GM20431 (cell line): ENCODE data around the gene POU2F2.
"Not testable (repeated sequence)": the region's sequence is repeated elsewhere in the genome, so short reads cannot be mapped to it uniquely, and the experiment has no call there.

ENCODE experiments used
- in situ Hi-C: fragments of 300-500 bp; cut with MseI, MboI; formaldehyde crosslinking; loops from one replicate; pipeline ENCODE4 v1.15.0; 2020; ENCODE audit warnings: low sequenced_read_pairs; ENCODE audit not compliant: unreplicated experiment

The POU2F2 gene

GRCh38 chr19:42068361-42068755, 63.9 kb downstream of the POU2F2 start:
- in situ Hi-C loops, result no loop called here

- in situ Hi-C loops, result no loop called here
Observed at GRCh38 chr19:42067315-42067888, 64.8 kb downstream of the POU2F2 start.

- in situ Hi-C loops, result no loop called here
Observed at GRCh38 chr19:42066075-42066754, 66.0 kb downstream of the POU2F2 start.

- in situ Hi-C loops, result no loop called here
Observed at GRCh38 chr19:42065511-42065910, 66.7 kb downstream of the POU2F2 start.

GRCh38 chr19:42065051-42065450, 67.2 kb downstream of the POU2F2 start:
- in situ Hi-C loops, result no loop called here

GRCh38 chr19:42064432-42064831, 67.8 kb downstream of the POU2F2 start:
- in situ Hi-C loops, result no loop called here

DNA sequence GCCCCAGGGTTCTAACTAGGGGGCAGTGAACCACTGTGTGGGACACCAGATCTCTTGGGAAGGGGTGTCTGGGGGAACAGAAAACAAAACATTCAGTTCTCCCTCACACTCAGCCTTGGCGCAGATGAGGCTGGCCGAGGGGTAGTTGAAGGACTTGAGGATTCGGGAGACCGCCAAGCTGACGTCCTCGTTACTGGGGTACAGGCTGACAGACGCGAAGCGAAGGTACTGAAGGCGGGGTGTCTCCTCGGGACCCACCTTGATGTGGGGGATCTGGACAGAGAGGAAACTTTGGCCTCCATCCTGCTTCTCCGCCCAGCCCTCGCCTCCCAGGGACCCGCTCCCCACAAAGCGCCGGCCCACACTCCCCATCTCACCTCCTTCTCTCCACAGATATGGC, 69.9 kb downstream of the POU2F2 start:
- in situ Hi-C loops, result no loop called here

- in situ Hi-C loops, result no loop called here
Observed at GRCh38 chr19:42060117-42060516, 72.1 kb downstream of the POU2F2 start.

- in situ Hi-C loops, result no loop called here
Observed at GRCh38 chr19:42059196-42059595, 73.0 kb downstream of the POU2F2 start.

- in situ Hi-C loops, result no loop called here
Observed at GRCh38 chr19:42057846-42058245, 74.4 kb downstream of the POU2F2 start.

DNA sequence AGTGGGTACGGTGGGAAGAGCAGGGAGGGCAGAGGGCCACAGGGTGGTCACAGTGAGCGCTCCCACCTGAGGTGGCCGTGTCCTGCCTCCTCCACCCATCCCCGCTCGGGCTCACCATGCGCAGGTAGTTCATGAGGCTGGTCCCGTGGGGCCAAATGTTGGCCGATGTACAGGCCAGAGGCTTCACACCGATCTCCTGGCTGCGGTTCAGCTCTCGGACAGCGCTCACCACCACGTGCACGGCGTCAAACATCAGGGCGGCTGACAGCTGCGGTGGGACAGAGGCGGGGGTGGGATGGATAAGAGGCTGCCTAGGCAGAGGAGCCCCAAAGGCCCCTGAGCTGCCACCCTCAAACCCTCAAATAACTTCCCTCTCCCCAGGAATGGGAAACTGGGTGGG, 78.0 kb downstream of the POU2F2 start:
- in situ Hi-C loops, result no loop called here

- in situ Hi-C loops, result no loop called here
Observed at GRCh38 chr19:42053037-42053935, 79.0 kb downstream of the POU2F2 start.

DNA sequence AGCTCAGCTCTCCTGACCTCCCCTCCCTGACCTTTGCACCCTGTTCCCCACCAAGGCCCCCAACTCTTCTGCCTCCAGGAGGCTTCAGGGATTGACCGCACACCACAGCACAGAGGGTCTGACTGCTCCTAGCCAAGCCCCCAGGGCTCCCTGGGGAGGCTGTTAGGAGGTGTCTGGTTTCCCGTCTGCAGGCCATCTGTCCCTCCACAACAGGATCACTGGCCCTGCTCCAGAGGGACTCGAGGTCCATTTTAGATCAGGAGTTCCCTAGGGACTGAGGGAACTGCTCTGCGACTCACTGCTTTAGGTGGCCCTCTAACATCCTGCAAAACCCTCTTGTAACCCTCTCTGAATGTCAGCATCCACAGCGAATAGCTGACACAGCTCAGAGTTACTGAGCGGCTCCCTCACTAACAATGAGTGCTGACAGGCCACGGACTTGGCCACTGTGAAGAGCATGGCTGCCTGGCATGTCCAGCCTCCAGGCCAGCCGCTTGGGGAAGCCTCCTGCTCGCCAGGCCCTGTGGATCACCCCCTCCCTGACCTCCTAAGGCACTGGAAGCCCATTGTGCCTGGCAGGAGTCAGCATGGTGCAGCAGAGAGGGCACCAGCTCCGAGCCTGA, 79.9 kb downstream of the POU2F2 start:
- in situ Hi-C loops, result no loop called here

DNA sequence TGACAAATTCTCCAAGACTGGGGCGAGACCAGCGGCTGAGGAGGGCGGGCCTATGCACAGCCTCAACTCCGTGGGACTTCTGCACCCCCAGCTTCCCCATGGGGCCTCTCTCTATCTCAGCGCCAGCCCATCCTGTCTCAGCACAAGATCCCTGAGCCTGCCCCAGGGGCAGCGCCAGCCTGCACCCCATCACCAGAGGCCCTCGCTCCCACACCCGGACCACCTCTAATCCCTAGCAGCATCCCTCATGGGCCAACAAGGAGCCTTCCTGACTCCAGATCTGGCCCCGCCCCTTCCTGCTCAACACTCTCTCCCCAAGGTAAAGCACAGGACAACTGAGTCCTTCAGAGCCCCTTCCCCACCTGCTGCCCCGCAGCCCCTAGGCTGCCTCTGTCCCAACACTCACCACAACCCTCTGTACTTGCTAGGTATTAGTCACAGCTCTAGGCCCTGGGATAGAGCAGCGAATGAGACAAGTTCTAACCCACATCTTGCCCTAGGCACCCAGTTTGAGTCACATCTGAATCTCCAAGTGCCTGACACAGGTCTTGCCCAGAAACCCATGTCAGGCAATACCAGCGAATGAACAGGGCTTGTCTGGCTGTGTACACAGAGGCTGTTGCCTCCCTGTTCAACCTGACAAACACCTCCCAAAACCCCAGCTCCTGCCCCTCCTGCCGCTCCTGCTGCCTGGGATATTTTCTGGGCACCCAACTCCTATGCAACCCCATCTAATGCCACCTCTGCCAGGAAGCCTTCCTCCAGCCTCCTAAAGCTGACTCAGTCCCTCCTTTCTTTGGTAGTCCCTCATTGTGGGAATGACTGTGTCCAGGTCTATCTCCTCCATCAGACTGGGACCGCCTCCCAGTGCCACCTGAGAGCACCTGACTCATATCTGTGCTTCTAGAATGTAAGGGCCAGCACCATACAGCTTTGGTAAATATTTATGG, 80.8 kb downstream of the POU2F2 start:
- in situ Hi-C loops, result no loop called here

- in situ Hi-C loops, result no loop called here
Observed at GRCh38 chr19:42048992-42049391, 83.3 kb downstream of the POU2F2 start.

DNA sequence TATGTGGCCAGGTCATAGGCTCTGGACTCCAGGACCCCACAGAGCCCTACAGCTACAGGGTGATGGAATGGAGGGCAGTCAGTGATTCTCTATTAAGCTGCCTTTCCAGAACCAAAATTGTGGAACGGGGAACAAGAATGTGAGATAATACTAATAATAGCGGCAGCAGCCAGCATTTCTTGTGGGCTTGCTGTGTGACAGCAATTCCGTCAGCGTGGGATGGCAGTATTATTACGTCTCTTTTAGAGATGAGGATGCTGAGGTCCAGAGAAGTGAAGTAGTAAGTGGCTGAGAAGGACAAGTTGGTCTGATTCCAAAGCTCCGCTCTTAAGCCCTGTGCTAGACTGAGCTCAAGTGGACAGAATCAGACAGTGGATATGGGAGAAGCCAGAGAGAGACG, 86.7 kb downstream of the POU2F2 start:
- in situ Hi-C loops, result no loop called here

DNA sequence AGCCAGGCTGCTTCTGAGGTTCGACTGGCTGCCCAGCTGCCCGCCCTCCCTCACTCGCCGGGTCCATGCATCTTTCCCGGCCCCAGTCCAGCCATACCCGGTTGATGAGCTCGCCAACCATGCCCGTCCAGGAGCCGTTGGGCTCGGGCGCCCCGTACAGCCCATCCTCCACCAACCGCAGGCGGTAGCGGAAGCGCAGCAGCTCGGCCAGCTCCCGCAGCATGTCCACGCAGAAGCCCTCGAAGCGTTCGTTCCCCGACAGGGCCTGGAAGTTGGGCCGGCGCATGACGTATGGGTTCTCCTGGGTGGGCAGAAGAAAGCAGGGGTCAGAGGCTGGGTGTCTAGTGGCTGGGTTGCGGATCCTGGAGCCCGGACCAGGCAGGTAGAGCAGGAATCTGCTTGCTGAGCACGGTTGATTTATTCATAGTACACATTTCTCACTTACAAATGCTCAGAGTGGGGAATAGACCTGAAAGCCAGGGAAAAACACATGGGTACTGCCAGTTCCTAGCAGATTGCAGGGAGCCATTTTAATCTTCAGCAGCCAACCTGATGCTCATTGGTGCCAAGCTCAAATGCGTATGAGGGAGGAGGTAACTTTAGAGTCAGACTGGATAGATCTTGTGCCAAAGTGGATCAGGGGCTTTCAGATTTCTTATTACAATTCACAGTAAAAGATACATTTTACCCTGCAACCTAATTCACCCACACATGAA, 89.6 kb downstream of the POU2F2 start:
- in situ Hi-C loops, result no loop called here

DNA sequence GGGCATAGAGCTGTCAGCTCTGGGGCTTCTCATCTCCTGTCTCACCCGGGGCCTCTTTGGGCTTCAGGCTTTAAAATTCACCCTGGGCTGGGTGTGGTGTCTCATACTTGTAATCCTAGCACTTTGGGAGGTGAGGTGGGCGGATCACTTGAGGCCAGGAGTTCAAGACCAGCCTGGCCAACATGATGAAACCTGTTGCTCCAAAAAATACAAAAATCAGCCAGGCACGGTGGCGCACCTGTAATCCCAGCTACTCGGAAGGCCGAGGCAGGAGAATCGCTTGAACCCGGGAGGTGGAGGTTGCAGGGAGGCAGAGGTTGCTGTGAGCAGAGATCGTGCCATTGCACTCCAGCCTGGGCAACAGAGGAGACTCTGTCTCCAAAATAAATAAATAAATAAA, 91.8 kb downstream of the POU2F2 start:
- in situ Hi-C loops, result not testable (repeated sequence)

GRCh38 chr19:42040031-42040430, 92.2 kb downstream of the POU2F2 start:
- in situ Hi-C loops, result no loop called here
